ENCODE results near the gene TSHZ3. TPM values are rescaled to one million over a fixed set of nuclear protein-coding genes. Genes with fewer than 3 reads are reported as not detected.

Gene TSHZ3
- total RNA-seq, 6 experiments from 2014 or later: 9.1 to 14.0 (median 13.1) TPM

DNA sequence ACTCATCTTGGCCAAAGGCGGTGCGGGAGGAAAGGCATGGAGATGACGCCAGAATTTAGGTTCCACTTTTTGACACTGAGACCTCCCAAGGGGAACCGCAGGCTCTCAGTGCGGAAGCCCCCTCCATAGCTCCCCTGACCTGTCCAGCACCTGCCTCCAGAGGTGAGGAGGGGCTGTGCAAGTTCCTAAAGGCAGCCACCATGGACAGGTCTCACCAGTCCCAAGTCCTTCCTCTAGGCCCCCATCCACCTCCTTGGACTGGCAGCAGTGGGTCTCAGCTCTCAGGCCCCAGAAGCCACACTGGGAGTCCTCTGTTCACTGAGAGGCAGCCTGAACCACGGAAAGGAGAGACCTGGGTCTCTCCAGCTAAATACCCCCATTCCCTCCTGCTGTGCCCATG is 31.6 kb upstream of the TSHZ3 start:
- peaks cover 30% of the 10 kb centered on the region for H3K4me1 Mint-ChIP-seq (ENCODE audit: low read depth)
- H3K9me3 Mint-ChIP-seq: no peaks in the 10 kb centered on the region
- no peak overlapping the region for H3K4me3 Mint-ChIP-seq
- H3K36me3 Mint-ChIP-seq (ENCODE audit: low read depth): 0 out of 2 replicates have a peak, but pooled peaks cover 6% of the 10 kb centered on the region
- no peak overlapping the region for H3K27ac Mint-ChIP-seq
- no peak for DNase-seq
- peaks cover 10% of the 10 kb centered on the region for H3K27me3 Mint-ChIP-seq (ENCODE audit: insufficient read depth)
- TF ChIP-seq, protein P1, sequence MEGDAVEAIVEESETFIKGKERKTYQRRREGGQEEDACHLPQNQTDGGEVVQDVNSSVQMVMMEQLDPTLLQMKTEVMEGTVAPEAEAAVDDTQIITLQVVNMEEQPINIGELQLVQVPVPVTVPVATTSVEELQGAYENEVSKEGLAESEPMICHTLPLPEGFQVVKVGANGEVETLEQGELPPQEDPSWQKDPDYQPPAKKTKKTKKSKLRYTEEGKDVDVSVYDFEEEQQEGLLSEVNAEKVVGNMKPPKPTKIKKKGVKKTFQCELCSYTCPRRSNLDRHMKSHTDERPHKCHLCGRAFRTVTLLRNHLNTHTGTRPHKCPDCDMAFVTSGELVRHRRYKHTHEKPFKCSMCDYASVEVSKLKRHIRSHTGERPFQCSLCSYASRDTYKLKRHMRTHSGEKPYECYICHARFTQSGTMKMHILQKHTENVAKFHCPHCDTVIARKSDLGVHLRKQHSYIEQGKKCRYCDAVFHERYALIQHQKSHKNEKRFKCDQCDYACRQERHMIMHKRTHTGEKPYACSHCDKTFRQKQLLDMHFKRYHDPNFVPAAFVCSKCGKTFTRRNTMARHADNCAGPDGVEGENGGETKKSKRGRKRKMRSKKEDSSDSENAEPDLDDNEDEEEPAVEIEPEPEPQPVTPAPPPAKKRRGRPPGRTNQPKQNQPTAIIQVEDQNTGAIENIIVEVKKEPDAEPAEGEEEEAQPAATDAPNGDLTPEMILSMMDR (IDR thresholded peaks at IDR 0.05): no peak

DNA sequence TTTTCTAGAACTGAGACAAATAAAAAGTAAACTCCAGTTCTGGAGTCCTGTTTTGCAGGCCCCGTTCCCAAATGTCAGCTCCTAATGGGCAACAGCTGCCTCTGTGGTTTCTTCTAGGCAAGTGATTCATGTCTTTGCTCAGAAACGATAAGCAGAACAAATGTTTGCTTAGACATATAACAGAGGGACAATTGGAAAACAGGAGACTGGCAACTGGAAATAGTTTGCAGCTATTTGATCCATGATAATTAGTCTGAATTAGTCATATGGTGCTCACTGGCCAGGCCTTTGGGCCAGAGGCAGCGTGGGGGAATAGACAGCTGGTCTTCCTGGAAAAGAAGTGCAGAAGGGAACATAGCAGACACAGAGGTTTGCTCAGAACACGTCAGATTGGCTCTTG is 29.2 kb upstream of the TSHZ3 start:
- no peaks in the 10 kb centered on the region for H3K9me3 Mint-ChIP-seq
- H3K4me1 Mint-ChIP-seq (ENCODE audit: low read depth): peaks cover 30% of the 10 kb centered on the region
- H3K4me3 Mint-ChIP-seq: peak overlapping the region; percentile 41
- H3K27me3 Mint-ChIP-seq (ENCODE audit: insufficient read depth): peaks cover 17% of the 10 kb centered on the region
- peaks cover 13% of the 10 kb centered on the region; the same call in 1 of the 2 replicates for H3K36me3 Mint-ChIP-seq (ENCODE audit: low read depth)
- peak; percentile 96 for DNase-seq
- TF ChIP-seq, protein P1 (IDR thresholded peaks at IDR 0.05): no peak
- peak overlapping the region; percentile 8 for H3K27ac Mint-ChIP-seq

DNA sequence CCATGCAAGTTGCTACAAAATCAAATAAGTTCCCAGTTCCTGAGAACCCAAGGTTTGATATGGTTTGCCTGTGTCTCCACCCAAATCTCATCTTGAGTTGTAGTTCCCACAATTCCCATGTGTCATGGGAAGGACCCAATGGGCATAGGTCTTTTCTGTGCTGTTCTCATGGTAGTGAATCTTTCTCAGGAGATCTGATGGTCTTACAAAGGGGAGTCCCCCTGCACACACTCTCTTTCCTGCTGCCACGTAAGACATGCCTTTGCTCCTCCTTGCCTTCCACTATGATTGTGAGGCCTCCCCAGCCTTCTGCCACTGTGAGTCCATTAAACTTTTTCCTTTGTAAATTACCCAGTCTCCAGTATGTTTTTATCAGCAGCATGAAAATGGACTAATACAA is 28.5 kb upstream of the TSHZ3 start:
- H3K36me3 Mint-ChIP-seq (ENCODE audit: low read depth): peaks cover 13% of the 10 kb centered on the region
- no peaks in the 10 kb centered on the region for H3K9me3 Mint-ChIP-seq
- DNase-seq: no peak
- peaks cover 17% of the 10 kb centered on the region for H3K27me3 Mint-ChIP-seq (ENCODE audit: insufficient read depth)
- H3K27ac Mint-ChIP-seq: peak overlapping the region; percentile 8
- H3K4me1 Mint-ChIP-seq (ENCODE audit: low read depth): peaks cover 30% of the 10 kb centered on the region
- TF ChIP-seq, protein P1 (IDR thresholded peaks at IDR 0.05): no peak
- H3K4me3 Mint-ChIP-seq: peak overlapping the region; percentile 41; the same call in 1 of the 2 replicates

DNA sequence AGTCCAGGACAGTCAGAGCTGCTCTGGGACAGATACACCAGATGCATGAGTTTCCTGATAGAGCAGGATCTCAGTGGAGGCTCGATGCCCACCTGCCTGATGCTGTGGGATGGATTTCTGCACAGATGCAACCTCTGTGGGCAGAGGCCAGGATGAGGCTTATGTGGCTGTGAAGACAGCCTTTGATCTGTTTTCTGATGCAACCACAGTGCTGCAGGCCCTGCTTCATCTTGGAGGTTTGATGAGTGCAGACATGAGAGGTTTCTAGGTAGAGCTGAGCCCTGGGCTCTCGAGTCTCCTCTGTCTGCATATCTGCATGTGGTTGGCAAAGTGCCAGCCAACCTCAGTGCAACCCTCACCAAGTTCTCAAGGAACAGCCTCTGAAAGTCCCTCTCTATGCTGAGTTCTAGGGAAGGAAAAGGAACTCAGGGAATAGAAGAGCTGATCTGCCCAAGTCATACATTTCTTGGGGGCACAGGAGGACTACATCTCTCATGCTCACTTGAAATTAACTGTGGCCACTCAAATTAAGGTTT is 23.1 kb upstream of the TSHZ3 start:
- Mint-ChIP-seq H3K27ac (no peak overlapping the region), H3K27me3 (ENCODE audit: insufficient read depth) (peaks cover 11% of the 10 kb centered on the region), H3K4me3 (no peak overlapping the region), H3K9me3 (no peaks in the 10 kb centered on the region), H3K4me1 (ENCODE audit: low read depth) (peaks cover 5% of the 10 kb centered on the region), H3K36me3 (ENCODE audit: low read depth) (peaks cover 10% of the 10 kb centered on the region)
- DNase-seq: no peak
- TF ChIP-seq, protein P1 (IDR thresholded peaks at IDR 0.05): no peak

DNA sequence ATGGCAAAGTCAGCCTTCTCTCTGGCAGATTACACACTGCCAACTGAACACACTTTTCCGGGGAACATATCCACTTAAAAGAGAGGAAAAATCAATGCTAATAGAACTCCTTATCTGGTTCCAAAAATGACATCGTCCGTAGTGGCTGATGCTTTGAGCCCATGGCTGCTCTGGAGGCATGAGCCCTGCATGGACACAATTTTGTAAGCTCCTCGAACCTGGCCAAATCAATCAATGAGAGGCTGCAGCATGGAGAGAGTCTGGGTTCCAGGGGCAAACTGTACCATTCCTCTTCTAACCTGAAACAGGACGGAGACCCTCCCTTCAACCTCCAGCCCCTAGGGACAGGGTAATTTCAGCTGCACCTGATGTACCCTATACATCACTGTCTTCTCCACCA is 21.0 kb upstream of the TSHZ3 start:
- Mint-ChIP-seq H3K36me3 (ENCODE audit: low read depth) (peaks cover 7% of the 10 kb centered on the region), H3K4me1 (ENCODE audit: low read depth) (no peaks in the 10 kb centered on the region), H3K9me3 (no peaks in the 10 kb centered on the region), H3K4me3 (no peak overlapping the region), H3K27ac (no peak overlapping the region), H3K27me3 (ENCODE audit: insufficient read depth) (peaks cover 11% of the 10 kb centered on the region)
- DNase-seq: no peak
- TF ChIP-seq, protein P1 (IDR thresholded peaks at IDR 0.05): no peak
